H1 (cell line): ENCODE data around the gene IL7R. TPM values are rescaled to one million over a fixed set of nuclear protein-coding genes. Genes with fewer than 3 reads are reported as not detected.

Source experiments
- CTCF ChIA-PET: fragments of 300-600 bp; sonication (Branson Sonifier 250); formaldehyde crosslinking; loops from one replicate; lab custom pipeline; 2021; ENCODE audit not compliant: partially characterized antibody; lab: Charles Lee
- POLR2A ChIA-PET: fragments of 300-600 bp; sonication (Branson Sonifier 250); formaldehyde crosslinking; loops from one replicate; lab custom pipeline; 2021; ENCODE audit warnings: inconsistent platforms; ENCODE audit not compliant: partially characterized antibody; lab: Charles Lee
- DNase-seq, 2 experiments: peaks; one replicate each; pipeline versions ENCODE4 v3.0.0 to v3.0.0-alpha.2; 2010 to 2022; ENCODE audit warnings: low spot score in 2 of 2, low read depth in 1 of 2, mixed read lengths in 1 of 2
- FAIRE-seq: peaks from 2 replicates; lab custom pipeline; 2011; peaks lifted over from hg19 to GRCh38; lab: Jason Lieb, UNC
- H2AFZ ChIP-seq: 2 replicates; pipeline ENCODE4 v1.8.1; 2012; ENCODE audit warnings: low read length, inconsistent platforms
- H2AK5ac ChIP-seq: 2 replicates; pipeline ENCODE4 v1.6.1; 2013; ENCODE audit warnings: low read depth, low read length
- H2BK120ac ChIP-seq: replicated peaks from 2 replicates; pipeline ENCODE3; 2013; ENCODE audit warnings: low read depth, low read length, inconsistent platforms
- H2BK12ac ChIP-seq: 2 replicates; pipeline ENCODE4 v1.6.1; 2013; ENCODE audit warnings: low read depth, low read length
- H2BK15ac ChIP-seq: 2 replicates; pipeline ENCODE4 v1.6.1; 2013; ENCODE audit warnings: low read length
- H2BK20ac ChIP-seq: 2 replicates; pipeline ENCODE4 v1.6.1; 2013; ENCODE audit warnings: low read length
- H2BK5ac ChIP-seq: 2 replicates; pipeline ENCODE4 v1.6.1; 2013; ENCODE audit warnings: low read depth, low read length
- H3K14ac ChIP-seq: 2 replicates; pipeline ENCODE4 v1.6.1; 2013; ENCODE audit warnings: inconsistent platforms; ENCODE audit not compliant: insufficient read length
- H3K18ac ChIP-seq: 2 replicates; pipeline ENCODE4 v1.6.1; 2013; ENCODE audit warnings: low read length; ENCODE audit errors: extremely low read depth
- H3K23ac ChIP-seq: 2 replicates; pipeline ENCODE4 v1.6.1; 2013; ENCODE audit warnings: inconsistent platforms; ENCODE audit not compliant: insufficient read length
- H3K23me2 ChIP-seq: 2 replicates; pipeline ENCODE4 v1.6.1; 2013; ENCODE audit warnings: low read depth, low read length
- H3K27ac ChIP-seq: 2 replicates; pipeline ENCODE4 v1.6.1; 2011; ENCODE audit warnings: low read depth, low read length, inconsistent platforms
- H3K27me3 ChIP-seq, 4 experiments: replicated peaks in 1 of 4; 1 replicate in 1 of 4; 2 replicates in 3 of 4; pipeline versions ENCODE4 v1.6.1 to v1.8.1; 2011 to 2013; ENCODE audit warnings: low read length in 3 of 4, mild to moderate bottlenecking in 3 of 4, inconsistent platforms in 2 of 4, mixed read lengths in 2 of 4, moderate library complexity in 1 of 4; ENCODE audit not compliant: control insufficient read depth in 3 of 4, insufficient read depth in 3 of 4; ENCODE audit errors: extremely low read depth in 1 of 4
- H3K36me3 ChIP-seq, 4 experiments: 2 replicates each; pipeline versions ENCODE4 v1.6.1 to v1.8.1; 2011 to 2013; ENCODE audit warnings: mild to moderate bottlenecking in 4 of 4, low read length in 3 of 4, moderate library complexity in 2 of 4, control low read depth in 1 of 4, inconsistent platforms in 1 of 4; ENCODE audit not compliant: insufficient read depth in 4 of 4, control insufficient read depth in 2 of 4
- H3K4ac ChIP-seq: replicated peaks from 2 replicates; pipeline ENCODE3; 2013; ENCODE audit warnings: low read length, low read depth, mixed read lengths, inconsistent platforms; ENCODE audit not compliant: insufficient read length
- H3K4me1 ChIP-seq, 4 experiments: replicated peaks in 1 of 4; 1 replicate in 1 of 4; 2 replicates in 3 of 4; pipeline versions ENCODE4 v1.6.1 to v1.8.1; 2011 to 2013; ENCODE audit warnings: low read length in 3 of 4, inconsistent platforms in 2 of 4, mixed read lengths in 1 of 4; ENCODE audit not compliant: insufficient read depth in 4 of 4, control insufficient read depth in 3 of 4
- H3K4me2 ChIP-seq, 2 experiments: 2 replicates each; pipeline versions ENCODE4 v1.6.1 to v1.8.1; 2011 to 2013; ENCODE audit warnings: low read depth in 2 of 2, low read length in 2 of 2, control low read depth in 1 of 2, inconsistent platforms in 1 of 2, mild to moderate bottlenecking in 1 of 2; ENCODE audit not compliant: insufficient read depth in 1 of 2
- H3K4me3 ChIP-seq, 4 experiments: fragments of 200-600, 300-600 bp in 1 of 4; sonication (generic), shearing (Covaris generic), sonication (Bioruptor Twin) in 1 of 4; 2 replicates each; pipeline versions ENCODE4 v1.5.1 to v1.8.1; 2011 to 2016; ENCODE audit warnings: low read length in 4 of 4, low read depth in 3 of 4, control low read depth in 2 of 4, inconsistent platforms in 2 of 4, mild to moderate bottlenecking in 2 of 4, mixed read lengths in 1 of 4, moderate library complexity in 1 of 4; ENCODE audit not compliant: insufficient read depth in 2 of 4; ENCODE audit errors: extremely low read depth in 1 of 4
- H3K56ac ChIP-seq: replicated peaks from 2 replicates; pipeline ENCODE3; 2013; ENCODE audit warnings: low read depth, mild to moderate bottlenecking, mixed read lengths, low read length, inconsistent platforms; ENCODE audit not compliant: insufficient read length
- H3K79me1 ChIP-seq: 2 replicates; pipeline ENCODE4 v1.6.1; 2013; ENCODE audit warnings: low read depth, low read length, control low read depth
- H3K79me2 ChIP-seq, 2 experiments: 2 replicates each; pipeline versions ENCODE4 v1.6.1 to v1.8.1; 2012 to 2013; ENCODE audit warnings: low read length in 2 of 2, mild to moderate bottlenecking in 2 of 2, inconsistent platforms in 1 of 2; ENCODE audit not compliant: insufficient read depth in 2 of 2, control insufficient read depth in 1 of 2
- H3K9ac ChIP-seq, 4 experiments: replicated peaks in 1 of 4; 1 replicate in 1 of 4; 2 replicates in 3 of 4; pipeline versions ENCODE4 v1.6.1 to v1.8.1; 2011 to 2013; ENCODE audit warnings: low read depth in 3 of 4, low read length in 3 of 4, control low read depth in 2 of 4, mild to moderate bottlenecking in 2 of 4, moderate library complexity in 2 of 4, inconsistent platforms in 1 of 4; ENCODE audit errors: extremely low read depth in 1 of 4
- H3K9me3 ChIP-seq, 2 experiments: 2 replicates each; pipeline versions ENCODE4 v1.6.1 to v1.8.1; 2012 to 2013; ENCODE audit warnings: mild to moderate bottlenecking in 2 of 2, moderate library complexity in 2 of 2, control low read depth in 1 of 2, inconsistent platforms in 1 of 2, low read depth in 1 of 2, low read length in 1 of 2, mixed read lengths in 1 of 2; ENCODE audit not compliant: insufficient read depth in 2 of 2
- H4K20me1 ChIP-seq, 2 experiments: replicated peaks in 1 of 2; 2 replicates each; pipeline versions ENCODE3 to v1.8.1; 2011 to 2013; ENCODE audit warnings: inconsistent platforms in 2 of 2, low read length in 2 of 2, mild to moderate bottlenecking in 1 of 2; ENCODE audit not compliant: insufficient read depth in 2 of 2, control insufficient read depth in 1 of 2
- H4K5ac ChIP-seq: 2 replicates; pipeline ENCODE4 v1.6.1; 2013; ENCODE audit warnings: low read length, low read depth, mixed read lengths, inconsistent platforms; ENCODE audit not compliant: insufficient read length
- H4K8ac ChIP-seq: 2 replicates; pipeline ENCODE4 v1.8.0; 2013; ENCODE audit warnings: mild to moderate bottlenecking, moderate library complexity, low read length, inconsistent platforms; ENCODE audit not compliant: insufficient read depth; ENCODE audit errors: extremely low read depth
- H4K91ac ChIP-seq: replicated peaks from 2 replicates; pipeline ENCODE3; 2013; ENCODE audit warnings: low read length, mixed read lengths, inconsistent platforms; ENCODE audit not compliant: insufficient read length
- FOSL1 ChIP-seq: IDR thresholded peaks from 2 replicates; pipeline ENCODE4 v1.6.1; 2011; ENCODE audit warnings: mild to moderate bottlenecking, low read depth, low read length, moderate library complexity; ENCODE audit not compliant: insufficient read depth
- KDM4A ChIP-seq: IDR thresholded peaks from one replicate; pipeline ENCODE4 v1.7.1; 2012; ENCODE audit warnings: low read depth, mild to moderate bottlenecking, moderate library complexity, low read length, inconsistent platforms; ENCODE audit not compliant: severe bottlenecking
- PHF8 ChIP-seq: fragments of 200-600 bp; sonication (generic); conservative IDR thresholded peaks from 2 replicates; pipeline ENCODE4 v1.7.1; 2012; ENCODE audit warnings: low read depth, mild to moderate bottlenecking, inconsistent platforms, low read length, moderate library complexity
- SP1 ChIP-seq: IDR thresholded peaks from 2 replicates; pipeline ENCODE4 v1.6.1; 2011; ENCODE audit warnings: low read depth, low read length
- SUZ12 ChIP-seq: fragments of 200-600 bp; sonication (generic); IDR thresholded peaks from 2 replicates; pipeline ENCODE4 v1.6.1; 2012; ENCODE audit warnings: mild to moderate bottlenecking, inconsistent platforms, low read length, moderate library complexity, mixed read lengths
- TAF1 ChIP-seq: IDR thresholded peaks from 2 replicates; pipeline ENCODE4 v1.6.1; 2011; ENCODE audit warnings: mild to moderate bottlenecking, low read depth, low read length
- WGBS, 2 experiments: shearing (Covaris generic) in 1 of 2; methylation state at CpG; one replicate each; pipeline versions ENCODE4 v1.1.6 to v1.1.7; 2013 to 2015; ENCODE audit warnings: low lambda C conversion rate in 2 of 2, mixed read lengths in 2 of 2, inconsistent platforms in 1 of 2, low coverage in 1 of 2, missing lambda C conversion rate in 1 of 2; ENCODE audit not compliant: insufficient replicate concordance in 2 of 2, insufficient coverage in 1 of 2, insufficient read length in 1 of 2; ENCODE audit errors: extremely low coverage in 1 of 2, missing lambda C conversion rate in 1 of 2; 5-methylcytosine and 5-hydroxymethylcytosine counted together
- polyA plus RNA-seq, 7 experiments: library from polyadenylated mRNA; depleted of rRNA in 3 of 7; stranded (reverse) in 5 of 7; unstranded in 2 of 7; fragments of >200 nt in 5 of 7; fragments of 200-250 nt in 2 of 7; gene quantifications; 1 replicate in 5 of 7; 2 replicates in 1 of 7; 4 replicates in 1 of 7; pipeline versions ENCODE4 v1.2.1 to v1.2.3, GENCODE V29; 2011 to 2013; ENCODE audit warnings: missing spikeins in 2 of 7, mixed read lengths in 2 of 7
- total RNA-seq: library from RNA; stranded (reverse); fragmentation: NEBNext Ultra II Directional; extraction: Animal tissue kit (Norgen Biotek cat#: 25700); gene quantifications from 2 replicates; pipeline ENCODE4 v1.2.1, GENCODE V29; 2021

Gene IL7R
- total and polyA plus RNA-seq, 2 of the 8 experiments (the other 6 are each of a cell fraction or from before 2014, with no cell fraction given), result not detected

GRCh38 chr5:35822511-35822910 lies 34.2 kb upstream of the IL7R start:
- CTCF ChIA-PET, result interaction anchor here (0.6 to 2.1 kb wide), 7 partner anchors 12 to 687 kb away, joined by 3 to 8 read pairs (median 4); no protein-coding TSS in a partner anchor
- no peak for FAIRE-seq
- TF ChIP-seq SP1, result no peak
- no peak for TF ChIP-seq SUZ12
- no peak for TF ChIP-seq TAF1
- no peak for TF ChIP-seq PHF8
- TF ChIP-seq KDM4A, result no peak
- TF ChIP-seq FOSL1, result no peak
- TF ChIP-seq, all 59 proteins: peak for 0

More at GRCh38 chr5:35822511-35822910, 34.2 kb upstream of the IL7R start:
- Histone ChIP-seq H2BK15ac (no peak overlapping the region), H2AK5ac (no peak overlapping the region), H3K4me1 (no peaks in the 10 kb centered on the region), H3K9me3 (no peaks in the 10 kb centered on the region), H2BK120ac (no peak overlapping the region), H3K56ac (no peak overlapping the region), H3K4ac (no peak overlapping the region), H4K91ac (no peak overlapping the region), H3K36me3 (no peaks in the 10 kb centered on the region; a peak in 1 of 8 replicates), H3K4me3 (no peak overlapping the region), H3K27me3 (no peaks in the 10 kb centered on the region), H4K8ac (no peak overlapping the region), H3K79me1 (no peaks in the 10 kb centered on the region), H3K79me2 (no peaks in the 10 kb centered on the region), H2BK5ac (no peak overlapping the region), H2AFZ (no peak overlapping the region), H3K18ac (no peak overlapping the region), H3K9ac (no peak overlapping the region), H3K4me2 (no peak overlapping the region), H3K27ac (no peak overlapping the region), H4K20me1 (no peaks in the 10 kb centered on the region), H2BK20ac (no peak overlapping the region), H3K23me2 (no peaks in the 10 kb centered on the region), H3K14ac (no peak overlapping the region), H2BK12ac (no peak overlapping the region), H4K5ac (no peak overlapping the region), H3K23ac (no peak overlapping the region)
- WGBS, 2 experiments, result 89% methylated on average over 8 of the region's 8 CpGs; no CpG with 5 or more reads in 1 of the 2 experiments
- no peak for DNase-seq
- POLR2A ChIA-PET, result no interaction called here
